PC-3 (cell line): ENCODE results near the gene CPEB4. TPM values are rescaled to one million over a fixed set of nuclear protein-coding genes. Genes with fewer than 3 reads are reported as not detected.

Experiments
- ATAC-seq: fragments of 200-7000 bp; cut with Tn5 transposase; 2 replicates; pipeline ENCODE4 v1.9.1; 2020; ENCODE audit warnings: mild to moderate bottlenecking, moderate library complexity
- BruUV-seq: library from RNA; stranded (reverse); fragments of 400-500 nt; replicated peaks from 2 replicates; lab custom pipeline; 2021; lab: Mats Ljungman, UMichigan
- CTCF ChIA-PET: fragments of 300-600 bp; sonication (Branson Sonifier 250); formaldehyde crosslinking; loops from one replicate; lab custom pipeline; 2022; ENCODE audit warnings: antibody characterized with exemption; lab: Charles Lee
- POLR2A ChIA-PET: fragments of 300-600 bp; sonication (Branson Sonifier 250); formaldehyde crosslinking; loops from one replicate; lab custom pipeline; 2022; ENCODE audit warnings: antibody characterized with exemption; ENCODE audit not compliant: unreplicated experiment; lab: Charles Lee
- DNase-seq: peaks from one replicate; pipeline ENCODE4 v3.0.0-alpha.2; 2015
- H2AFZ ChIP-seq: fragments of 300-600 bp; sonication (generic); 2 replicates; pipeline ENCODE4 v1.6.0; 2016; ENCODE audit warnings: antibody characterized with exemption, low read length
- H3F3A ChIP-seq: fragments of 300-600 bp; sonication (generic); one replicate; pipeline ENCODE4 v1.6.0; 2017; ENCODE audit warnings: antibody characterized with exemption, low read length, control low read depth, mild to moderate bottlenecking; ENCODE audit not compliant: unreplicated experiment
- H3K27ac ChIP-seq: fragments of 300-600 bp; sonication (generic); 2 replicates; pipeline ENCODE4 v1.5.1; 2016; ENCODE audit warnings: mild to moderate bottlenecking, low read length
- H3K27me3 ChIP-seq: fragments of 300-600 bp; sonication (generic); 2 replicates; pipeline ENCODE4 v1.6.1; 2016; ENCODE audit warnings: low read length, mixed read lengths
- H3K36me3 ChIP-seq: fragments of 300-600 bp; sonication (generic); 2 replicates; pipeline ENCODE4 v1.6.1; 2016; ENCODE audit warnings: low read depth, mixed run types, low read length, mixed read lengths
- H3K4me1 ChIP-seq: fragments of 300-600 bp; sonication (generic); 2 replicates; pipeline ENCODE4 v1.5.1; 2016; ENCODE audit warnings: low read length; ENCODE audit not compliant: insufficient read depth
- H3K4me2 ChIP-seq: fragments of 300-600 bp; sonication (generic); 2 replicates; pipeline ENCODE4 v1.6.0; 2016; ENCODE audit warnings: low read length
- H3K4me3 ChIP-seq: fragments of 300-600 bp; sonication (generic); 2 replicates; pipeline ENCODE4 v1.5.1; 2016; ENCODE audit warnings: mild to moderate bottlenecking, low read length, mixed read lengths
- H3K79me2 ChIP-seq: fragments of 300-600 bp; sonication (generic); 2 replicates; pipeline ENCODE4 v1.6.1; 2017; ENCODE audit warnings: low read length, mixed read lengths
- H3K9ac ChIP-seq: fragments of 300-600 bp; sonication (generic); 2 replicates; pipeline ENCODE4 v1.6.0; 2016; ENCODE audit warnings: mild to moderate bottlenecking, low read length
- H3K9me2 ChIP-seq: fragments of 300-600 bp; sonication (generic); replicated peaks from 2 replicates; pipeline ENCODE4 v1.6.1; 2016; ENCODE audit warnings: mixed run types, low read length, mixed read lengths
- H3K9me3 ChIP-seq: fragments of 300-600 bp; sonication (generic); 2 replicates; pipeline ENCODE4 v1.6.1; 2016; ENCODE audit warnings: low read length, mixed read lengths
- H4K20me1 ChIP-seq: fragments of 300-600 bp; sonication (generic); 2 replicates; pipeline ENCODE4 v1.6.1; 2016; ENCODE audit warnings: low read length, mixed read lengths
- CTCF ChIP-seq: fragments of 300-600 bp; sonication (generic); conservative IDR thresholded peaks from 2 replicates; pipeline ENCODE4 v1.5.1; 2017; ENCODE audit warnings: antibody characterized with exemption, low read depth, mild to moderate bottlenecking, low read length
- EZH2 ChIP-seq: fragments of 300-600 bp; sonication (generic); IDR thresholded peaks from one replicate; pipeline ENCODE4 v1.6.1; 2017; ENCODE audit warnings: antibody characterized with exemption, mild to moderate bottlenecking, low read length; ENCODE audit not compliant: unreplicated experiment
- EZH2phosphoT487 ChIP-seq: fragments of 300-600 bp; sonication (generic); IDR thresholded peaks from 2 replicates; pipeline ENCODE4 v1.6.1; 2018; ENCODE audit warnings: mild to moderate bottlenecking, antibody characterized with exemption, low read length, borderline replicate concordance
- intact Hi-C: fragments of 100-400 bp; cut with micrococcal nuclease; formaldehyde crosslinking; loops from 2 replicates; pipeline ENCODE4 v1.9.0; 2023
- total RNA-seq: library from RNA; depleted of rRNA; stranded (reverse); fragments of >200 nt; gene quantifications from 2 replicates; pipeline ENCODE4 v1.2.3, GENCODE V29; 2014

CPEB4 gene
- total RNA-seq, 1 experiment from 2014 or later, result 37.0 TPM

GRCh38 chr5:173875189-173875588 is 13.0 kb upstream of the CPEB4 start:
- no TSS peak for BruUV-seq
- Histone ChIP-seq H4K20me1 (no peaks in the 10 kb centered on the region), H3F3A (no peaks in the 10 kb centered on the region), H3K4me3 (no peak overlapping the region), H3K36me3 (no peaks in the 10 kb centered on the region), H3K4me1 (no peaks in the 10 kb centered on the region), H3K4me2 (no peak overlapping the region), H2AFZ (no peak overlapping the region), H3K9me2 (no peaks in the 10 kb centered on the region), H3K79me2 (no peaks in the 10 kb centered on the region), H3K27ac (no peak overlapping the region), H3K9ac (no peak overlapping the region), H3K9me3 (no peaks in the 10 kb centered on the region), H3K27me3 (no peaks in the 10 kb centered on the region)
- ChIA-PET POLR2A (no interaction called here), CTCF (no interaction called here)
- no peak for TF ChIP-seq EZH2phosphoT487
- no peak for TF ChIP-seq EZH2
- no peak for TF ChIP-seq CTCF
- ATAC-seq, result no peak
- intact Hi-C loops, result no loop called here
- no peak for DNase-seq

GRCh38 chr5:173878224-173878967 is 9.8 kb upstream of the CPEB4 start:
- no peaks in the 10 kb centered on the region for H3K36me3 ChIP-seq
- no TSS peak for BruUV-seq
- intact Hi-C loops, result no loop called here
- ATAC-seq (peak; percentile 23; the same call in 1 of the 2 replicates), DNase-seq (no peak)
- ChIA-PET CTCF (no interaction called here), POLR2A (no interaction called here)
- H3K9ac ChIP-seq, result no peak overlapping the region
- H3K27ac ChIP-seq, result no peak overlapping the region
- H3K4me2 ChIP-seq, result no peak overlapping the region
- TF ChIP-seq EZH2phosphoT487 (no peak), CTCF (no peak), EZH2 (no peak)
- H3F3A ChIP-seq, result no peaks in the 10 kb centered on the region
- no peak overlapping the region for H2AFZ ChIP-seq
- no peak overlapping the region for H3K4me3 ChIP-seq
- no peaks in the 10 kb centered on the region for H3K9me2 ChIP-seq
- peaks cover 17% of the 10 kb centered on the region for H3K4me1 ChIP-seq
- H3K79me2 ChIP-seq, result no peaks in the 10 kb centered on the region
- H4K20me1 ChIP-seq, result no peaks in the 10 kb centered on the region
- no peaks in the 10 kb centered on the region for H3K27me3 ChIP-seq
- H3K9me3 ChIP-seq, result no peaks in the 10 kb centered on the region; the same call in 1 of the 2 replicates

GRCh38 chr5:173880306-173880985 is 7.7 kb upstream of the CPEB4 start:
- peaks cover 20% of the 10 kb centered on the region for H3K4me1 ChIP-seq
- TF ChIP-seq EZH2 (no peak), EZH2phosphoT487 (no peak), CTCF (no peak)
- no TSS peak for BruUV-seq
- H3K27me3 ChIP-seq, result no peaks in the 10 kb centered on the region
- H3K4me2 ChIP-seq, result no peak overlapping the region
- H3F3A ChIP-seq, result no peaks in the 10 kb centered on the region
- no peaks in the 10 kb centered on the region for H4K20me1 ChIP-seq
- H3K9me3 ChIP-seq, result no peaks in the 10 kb centered on the region; the same call in 1 of the 2 replicates
- DNase-seq, result peak; percentile 46
- H3K9ac ChIP-seq, result no peak overlapping the region
- POLR2A ChIA-PET, result interaction anchor here (0.6 kb wide), 1 partner anchor 47 kb away, joined by 3 read pairs; no protein-coding TSS in a partner anchor
- no peaks in the 10 kb centered on the region for H3K79me2 ChIP-seq
- no peak overlapping the region for H3K4me3 ChIP-seq
- H3K27ac ChIP-seq, result no peak overlapping the region
- no peak overlapping the region for H2AFZ ChIP-seq
- H3K36me3 ChIP-seq, result no peaks in the 10 kb centered on the region
- H3K9me2 ChIP-seq, result no peaks in the 10 kb centered on the region
- intact Hi-C loops, result no loop called here
- ATAC-seq, result no peak
- CTCF ChIA-PET, result no interaction called here
